ENCODE measurements around the gene GRPEL1. TPM values are rescaled to one million over a fixed set of nuclear protein-coding genes. Genes with fewer than 3 reads are reported as not detected.

Gene GRPEL1
- total RNA-seq, 4 donors from 2014 or later: 17.0 to 34.2 (median 27.5) TPM

- 93% methylated on average over 23 of the region's 28 CpGs for WGBS
Observed at GRCh38 chr4:7025040-7025602, 42.7 kb downstream of the GRPEL1 start.

GRCh38 chr4:7024336-7024890 is 43.5 kb downstream of the GRPEL1 start:
- no peaks in the 10 kb centered on the region for H3K27me3 ChIP-seq
- no peaks in the 10 kb centered on the region for H3K9me3 ChIP-seq
- no peak overlapping the region for H3K4me3 ChIP-seq
- H3K36me3 ChIP-seq: peaks cover 15 to 93% (median 73%) of the 10 kb centered on the region in 4 donors
- DNase-seq (ENCODE audit: extremely low spot score): no peak
- intact Hi-C loops (cut with DNase I): no loop called here
- H3K4me1 ChIP-seq: no peaks in the 10 kb centered on the region
- no peak for TF ChIP-seq EP300 (IDR thresholded peaks at IDR 0.05)
- H3K27ac ChIP-seq (replicated peaks in 1 of 4): no peak overlapping the region
- WGBS: 87% methylated on average over 4 of the region's 19 CpGs

More at GRCh38 chr4:7025040-7025602, 42.7 kb downstream of the GRPEL1 start:
- TF ChIP-seq EP300 (IDR thresholded peaks at IDR 0.05) (no peak), CTCF (IDR thresholded peaks at IDR 0.05) (no peak), POLR2AphosphoS5 (IDR thresholded peaks at IDR 0.05) (no peak)
- Histone ChIP-seq H3K27ac (replicated peaks in 1 of 4) (no peak overlapping the region), H3K9me3 (no peaks in the 10 kb centered on the region), H3K4me3 (no peak overlapping the region), H3K36me3 (peaks cover 21 to 99% (median 79%) of the 10 kb centered on the region in 4 donors), H3K4me1 (no peaks in the 10 kb centered on the region), H3K27me3 (no peaks in the 10 kb centered on the region)
- intact Hi-C loops (cut with DNase I): no loop called here
- no peak for DNase-seq (ENCODE audit: extremely low spot score)

- no peak overlapping the region for H3K27ac ChIP-seq (replicated peaks in 1 of 4)
- no peaks in the 10 kb centered on the region for H3K27me3 ChIP-seq
- H3K9me3 ChIP-seq: no peaks in the 10 kb centered on the region
- no peak overlapping the region for H3K4me3 ChIP-seq
- intact Hi-C loops (cut with DNase I): no loop called here
- H3K4me1 ChIP-seq: no peaks in the 10 kb centered on the region
- peaks cover 14 to 93% (median 74%) of the 10 kb centered on the region in 4 donors for H3K36me3 ChIP-seq
- 85% methylated on average over 7 of the region's 12 CpGs for WGBS
- DNase-seq (ENCODE audit: extremely low spot score): no peak
- TF ChIP-seq EP300 (IDR thresholded peaks at IDR 0.05): no peak
- no peak for TF ChIP-seq POLR2A (IDR thresholded peaks at IDR 0.05; ENCODE audit: low read depth)
- no peak for TF ChIP-seq CTCF (IDR thresholded peaks at IDR 0.05)
- no peak for TF ChIP-seq POLR2AphosphoS5 (IDR thresholded peaks at IDR 0.05)
Observed at GRCh38 chr4:7023901-7024300, 44.0 kb downstream of the GRPEL1 start.

GRCh38 chr4:7023486-7023885 is 44.4 kb downstream of the GRPEL1 start:
- no peak for DNase-seq (ENCODE audit: extremely low spot score)
- intact Hi-C loops (cut with DNase I): no loop called here
- Histone ChIP-seq H3K9me3 (no peaks in the 10 kb centered on the region), H3K36me3 (peaks cover 14 to 93% (median 76%) of the 10 kb centered on the region in 4 donors), H3K27ac (replicated peaks in 1 of 4) (no peak overlapping the region), H3K4me3 (no peak overlapping the region), H3K27me3 (no peaks in the 10 kb centered on the region), H3K4me1 (no peaks in the 10 kb centered on the region)
- TF ChIP-seq EP300 (IDR thresholded peaks at IDR 0.05) (no peak), POLR2A (IDR thresholded peaks at IDR 0.05; ENCODE audit: low read depth) (no peak), POLR2AphosphoS5 (IDR thresholded peaks at IDR 0.05) (no peak), CTCF (IDR thresholded peaks at IDR 0.05) (no peak)
- WGBS: 85% methylated on average over 9 of the region's 16 CpGs

- Histone ChIP-seq H3K36me3 (peaks cover 14 to 94% (median 73%) of the 10 kb centered on the region in 4 donors), H3K9me3 (no peaks in the 10 kb centered on the region), H3K27ac (replicated peaks in 1 of 4) (no peak overlapping the region), H3K27me3 (no peaks in the 10 kb centered on the region), H3K4me3 (no peak overlapping the region), H3K4me1 (no peaks in the 10 kb centered on the region)
- TF ChIP-seq POLR2A (IDR thresholded peaks at IDR 0.05; ENCODE audit: low read depth): no peak
- TF ChIP-seq POLR2AphosphoS5 (IDR thresholded peaks at IDR 0.05): no peak
- no peak for TF ChIP-seq EP300 (IDR thresholded peaks at IDR 0.05)
- no peak for TF ChIP-seq CTCF (IDR thresholded peaks at IDR 0.05)
- no peak for DNase-seq (ENCODE audit: extremely low spot score)
- 77% methylated on average over 11 of the region's 13 CpGs for WGBS
- intact Hi-C loops (cut with DNase I): no loop called here
Observed at GRCh38 chr4:7021930-7022664, 45.8 kb downstream of the GRPEL1 start.
